ENCODE data around the gene DBNDD2.
A peak's percentile ranks its signal among the peaks of the same experiment; 100 is the strongest.

DBNDD2 gene

DNA sequence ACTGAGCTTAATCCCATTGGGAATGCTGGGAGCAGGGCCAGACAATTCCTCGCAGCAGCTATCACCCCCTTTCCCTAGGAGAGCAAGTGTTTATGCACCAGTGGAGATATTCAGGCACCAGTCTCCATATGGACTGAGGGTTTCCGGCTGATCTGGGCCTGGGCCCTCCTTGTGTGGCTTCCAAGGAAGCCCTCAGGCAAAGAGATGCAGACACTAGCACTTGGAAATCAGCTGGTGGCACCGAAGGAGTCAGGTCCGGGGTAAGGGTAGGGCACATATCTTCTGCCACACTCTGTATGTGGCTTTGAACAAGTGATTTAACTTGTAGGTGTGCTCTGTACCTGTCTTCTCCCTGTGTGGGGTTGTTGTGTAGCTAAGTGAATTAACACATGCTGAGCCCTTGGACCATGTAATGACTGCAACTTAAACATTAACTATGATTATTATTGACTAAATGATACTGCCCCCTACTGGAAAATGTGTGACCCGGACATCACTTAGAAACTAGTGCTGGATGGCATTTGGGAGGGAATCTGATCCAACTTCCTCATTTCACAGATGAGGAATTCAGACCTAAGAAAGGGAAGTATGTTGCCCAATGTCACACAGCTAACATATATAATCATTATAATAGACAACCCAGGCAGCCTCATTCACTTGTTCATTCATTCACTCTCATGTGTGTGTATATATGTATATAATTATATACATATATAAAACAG, 42.2 kb downstream of the DBNDD2 start:
- no peaks in the 10 kb centered on the region for H3K9me3 ChIP-seq (ENCODE audit: insufficient read depth, low read length)
- H3F3A ChIP-seq (ENCODE audit: insufficient read depth): no peaks in the 10 kb centered on the region
- no peaks in the 10 kb centered on the region for H4K20me1 ChIP-seq (ENCODE audit: low read depth, low read length)
- no peaks in the 10 kb centered on the region for H3K36me3 ChIP-seq (ENCODE audit: low read length)
- H3K4me3 ChIP-seq (ENCODE audit: insufficient read depth, low read length, poor library complexity, severe bottlenecking): no peak overlapping the region
- no peaks in the 10 kb centered on the region for H3K27me3 ChIP-seq (ENCODE audit: low read length)
- no peak overlapping the region for H3K27ac ChIP-seq (ENCODE audit: low read depth, low read length)
- TF ChIP-seq, protein P1, sequence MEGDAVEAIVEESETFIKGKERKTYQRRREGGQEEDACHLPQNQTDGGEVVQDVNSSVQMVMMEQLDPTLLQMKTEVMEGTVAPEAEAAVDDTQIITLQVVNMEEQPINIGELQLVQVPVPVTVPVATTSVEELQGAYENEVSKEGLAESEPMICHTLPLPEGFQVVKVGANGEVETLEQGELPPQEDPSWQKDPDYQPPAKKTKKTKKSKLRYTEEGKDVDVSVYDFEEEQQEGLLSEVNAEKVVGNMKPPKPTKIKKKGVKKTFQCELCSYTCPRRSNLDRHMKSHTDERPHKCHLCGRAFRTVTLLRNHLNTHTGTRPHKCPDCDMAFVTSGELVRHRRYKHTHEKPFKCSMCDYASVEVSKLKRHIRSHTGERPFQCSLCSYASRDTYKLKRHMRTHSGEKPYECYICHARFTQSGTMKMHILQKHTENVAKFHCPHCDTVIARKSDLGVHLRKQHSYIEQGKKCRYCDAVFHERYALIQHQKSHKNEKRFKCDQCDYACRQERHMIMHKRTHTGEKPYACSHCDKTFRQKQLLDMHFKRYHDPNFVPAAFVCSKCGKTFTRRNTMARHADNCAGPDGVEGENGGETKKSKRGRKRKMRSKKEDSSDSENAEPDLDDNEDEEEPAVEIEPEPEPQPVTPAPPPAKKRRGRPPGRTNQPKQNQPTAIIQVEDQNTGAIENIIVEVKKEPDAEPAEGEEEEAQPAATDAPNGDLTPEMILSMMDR (IDR thresholded peaks at IDR 0.05; ENCODE audit: insufficient read depth, low read length, poor library complexity, severe bottlenecking): peak; percentile 83
- no peak for TF ChIP-seq EZH2phosphoT487 (conservative IDR thresholded peaks at IDR 0.05; ENCODE audit: low read length)
- H3K4me2 ChIP-seq (ENCODE audit: low read depth, low read length, poor library complexity, severe bottlenecking): no peak overlapping the region
- H3K9me2 ChIP-seq (replicated peaks; ENCODE audit: insufficient read depth, low read length): no peaks in the 10 kb centered on the region
- no peaks in the 10 kb centered on the region for H3K79me2 ChIP-seq (ENCODE audit: insufficient read depth, low read length)
- H3K9ac ChIP-seq (ENCODE audit: low read length): no peak overlapping the region
- H2AFZ ChIP-seq (ENCODE audit: low read depth, low read length, severe bottlenecking): no peak overlapping the region

DNA sequence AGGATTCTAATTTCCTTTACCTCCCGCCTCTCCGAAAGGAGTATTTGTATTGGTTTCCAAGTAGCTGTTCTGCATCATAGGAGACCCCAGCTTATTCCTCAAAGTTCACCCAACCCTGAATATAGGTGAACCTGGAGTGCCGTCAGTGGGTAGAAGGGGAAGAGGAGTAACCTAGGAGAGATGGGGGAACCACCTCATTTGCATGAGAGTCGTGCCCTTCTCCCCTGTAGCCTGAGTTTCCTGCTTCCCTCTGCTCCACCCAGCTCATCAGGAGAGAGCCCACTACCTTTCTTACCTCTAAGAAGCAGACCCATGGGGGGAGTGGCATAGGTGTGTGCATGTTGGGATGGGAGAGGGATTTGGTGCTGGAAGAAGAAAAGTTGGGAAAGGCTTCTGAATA, 44.1 kb downstream of the DBNDD2 start:
- TF ChIP-seq, protein P1 (IDR thresholded peaks at IDR 0.05; ENCODE audit: insufficient read depth, low read length, poor library complexity, severe bottlenecking): no peak
- TF ChIP-seq EZH2phosphoT487 (conservative IDR thresholded peaks at IDR 0.05; ENCODE audit: low read length): no peak
- Histone ChIP-seq H3K4me3 (ENCODE audit: insufficient read depth, low read length, poor library complexity, severe bottlenecking) (no peak overlapping the region), H3K9me3 (ENCODE audit: insufficient read depth, low read length) (no peaks in the 10 kb centered on the region), H3F3A (ENCODE audit: insufficient read depth) (no peaks in the 10 kb centered on the region), H2AFZ (ENCODE audit: low read depth, low read length, severe bottlenecking) (no peak overlapping the region), H3K36me3 (ENCODE audit: low read length) (no peaks in the 10 kb centered on the region), H4K20me1 (ENCODE audit: low read depth, low read length) (no peaks in the 10 kb centered on the region), H3K79me2 (ENCODE audit: insufficient read depth, low read length) (no peaks in the 10 kb centered on the region), H3K27ac (ENCODE audit: low read depth, low read length) (no peak overlapping the region), H3K27me3 (ENCODE audit: low read length) (no peaks in the 10 kb centered on the region), H3K9ac (ENCODE audit: low read length) (no peak overlapping the region), H3K4me2 (ENCODE audit: low read depth, low read length, poor library complexity, severe bottlenecking) (no peak overlapping the region), H3K9me2 (replicated peaks; ENCODE audit: insufficient read depth, low read length) (no peaks in the 10 kb centered on the region)

- Histone ChIP-seq H3F3A (ENCODE audit: insufficient read depth) (no peaks in the 10 kb centered on the region), H3K27me3 (ENCODE audit: low read length) (no peaks in the 10 kb centered on the region), H3K9me3 (ENCODE audit: insufficient read depth, low read length) (no peaks in the 10 kb centered on the region), H3K36me3 (ENCODE audit: low read length) (no peaks in the 10 kb centered on the region), H3K79me2 (ENCODE audit: insufficient read depth, low read length) (no peaks in the 10 kb centered on the region), H3K4me3 (ENCODE audit: insufficient read depth, low read length, poor library complexity, severe bottlenecking) (no peak overlapping the region), H3K4me2 (ENCODE audit: low read depth, low read length, poor library complexity, severe bottlenecking) (no peak overlapping the region), H3K9me2 (replicated peaks; ENCODE audit: insufficient read depth, low read length) (no peaks in the 10 kb centered on the region), H3K9ac (ENCODE audit: low read length) (no peak overlapping the region), H4K20me1 (ENCODE audit: low read depth, low read length) (no peaks in the 10 kb centered on the region), H2AFZ (ENCODE audit: low read depth, low read length, severe bottlenecking) (no peak overlapping the region), H3K27ac (ENCODE audit: low read depth, low read length) (no peak overlapping the region)
- TF ChIP-seq, protein P1 (IDR thresholded peaks at IDR 0.05; ENCODE audit: insufficient read depth, low read length, poor library complexity, severe bottlenecking): no peak
- TF ChIP-seq EZH2phosphoT487 (conservative IDR thresholded peaks at IDR 0.05; ENCODE audit: low read length): no peak
Observed at GRCh38 chr20:45452772-45453691, 44.9 kb downstream of the DBNDD2 start.

All from SU-DHL-6 (cell line).